Measurements from ENCODE around the gene PPP2R5C.

PPP2R5C gene

DNA sequence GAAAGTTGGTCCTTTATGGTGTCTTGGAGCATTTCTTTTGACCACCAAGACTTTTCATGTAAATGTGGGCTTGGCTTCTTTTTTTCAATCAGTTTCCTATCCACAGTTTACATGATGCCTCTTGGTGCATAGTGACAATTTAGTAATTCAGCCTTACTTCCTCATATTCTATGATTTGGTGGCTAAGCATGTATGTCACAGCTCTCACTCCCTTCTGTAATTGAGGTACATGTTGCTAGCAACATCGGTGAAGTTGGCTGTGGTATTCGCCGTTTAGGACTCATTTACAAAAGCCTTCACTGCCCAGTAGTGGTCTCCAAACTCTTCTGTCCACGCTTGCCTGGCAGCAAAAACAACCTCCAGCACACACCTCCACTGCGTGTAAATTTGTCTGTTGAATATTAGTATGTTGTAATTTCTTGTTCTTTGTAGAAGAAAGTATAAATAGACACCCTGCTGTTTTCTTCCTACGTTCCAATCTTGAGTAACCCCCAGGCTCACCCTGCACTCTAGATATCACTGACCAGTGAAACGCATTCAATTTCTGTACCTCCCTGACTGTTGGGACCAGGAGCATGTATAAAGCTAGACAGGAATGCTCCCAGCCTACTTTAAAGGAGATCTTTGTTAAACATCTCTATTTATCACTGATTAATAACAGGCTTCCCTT lies 90.4 kb downstream of the PPP2R5C start:
- CTCF ChIA-PET: interaction anchor here (0.9 to 2.9 kb wide), 2 partner anchors 81 kb away, joined by 3 to 8 read pairs; no protein-coding TSS in a partner anchor
- TF ChIP-seq, protein P1, sequence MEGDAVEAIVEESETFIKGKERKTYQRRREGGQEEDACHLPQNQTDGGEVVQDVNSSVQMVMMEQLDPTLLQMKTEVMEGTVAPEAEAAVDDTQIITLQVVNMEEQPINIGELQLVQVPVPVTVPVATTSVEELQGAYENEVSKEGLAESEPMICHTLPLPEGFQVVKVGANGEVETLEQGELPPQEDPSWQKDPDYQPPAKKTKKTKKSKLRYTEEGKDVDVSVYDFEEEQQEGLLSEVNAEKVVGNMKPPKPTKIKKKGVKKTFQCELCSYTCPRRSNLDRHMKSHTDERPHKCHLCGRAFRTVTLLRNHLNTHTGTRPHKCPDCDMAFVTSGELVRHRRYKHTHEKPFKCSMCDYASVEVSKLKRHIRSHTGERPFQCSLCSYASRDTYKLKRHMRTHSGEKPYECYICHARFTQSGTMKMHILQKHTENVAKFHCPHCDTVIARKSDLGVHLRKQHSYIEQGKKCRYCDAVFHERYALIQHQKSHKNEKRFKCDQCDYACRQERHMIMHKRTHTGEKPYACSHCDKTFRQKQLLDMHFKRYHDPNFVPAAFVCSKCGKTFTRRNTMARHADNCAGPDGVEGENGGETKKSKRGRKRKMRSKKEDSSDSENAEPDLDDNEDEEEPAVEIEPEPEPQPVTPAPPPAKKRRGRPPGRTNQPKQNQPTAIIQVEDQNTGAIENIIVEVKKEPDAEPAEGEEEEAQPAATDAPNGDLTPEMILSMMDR (IDR thresholded peaks at IDR 0.05; ENCODE audit: control extremely low read depth, extremely low read depth, low read depth, missing control alignments): no peak
- POLR2A ChIA-PET: no interaction called here
- DNase-seq (ENCODE audit: extremely low spot score): no peak

DNA sequence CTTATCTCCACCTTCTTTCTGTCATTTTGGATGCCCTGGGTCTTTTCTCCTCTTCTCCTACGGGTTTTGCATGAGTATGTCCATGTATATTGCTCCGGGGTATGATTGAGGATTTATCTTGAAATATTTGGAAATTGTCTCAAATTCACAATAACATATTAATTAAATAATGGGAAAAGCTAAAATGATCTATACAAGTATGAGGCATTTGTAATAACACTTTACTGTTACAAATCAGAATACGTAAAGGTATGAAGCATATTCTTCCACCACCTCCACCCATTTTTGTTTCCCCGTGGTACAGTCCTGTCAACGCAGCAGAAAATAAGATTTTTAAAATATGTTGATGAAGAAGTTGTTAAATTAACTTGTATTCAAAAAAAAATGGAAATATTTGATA lies 91.3 kb downstream of the PPP2R5C start:
- ChIA-PET CTCF (interaction anchor here (1.3 to 2.4 kb wide), 3 partner anchors 9 to 62 kb away, joined by 3 to 14 read pairs (median 9); no protein-coding TSS in a partner anchor), POLR2A (no interaction called here)
- DNase-seq (ENCODE audit: extremely low spot score): no peak
- TF ChIP-seq, protein P1 (IDR thresholded peaks at IDR 0.05; ENCODE audit: control extremely low read depth, extremely low read depth, low read depth, missing control alignments): no peak

DNA sequence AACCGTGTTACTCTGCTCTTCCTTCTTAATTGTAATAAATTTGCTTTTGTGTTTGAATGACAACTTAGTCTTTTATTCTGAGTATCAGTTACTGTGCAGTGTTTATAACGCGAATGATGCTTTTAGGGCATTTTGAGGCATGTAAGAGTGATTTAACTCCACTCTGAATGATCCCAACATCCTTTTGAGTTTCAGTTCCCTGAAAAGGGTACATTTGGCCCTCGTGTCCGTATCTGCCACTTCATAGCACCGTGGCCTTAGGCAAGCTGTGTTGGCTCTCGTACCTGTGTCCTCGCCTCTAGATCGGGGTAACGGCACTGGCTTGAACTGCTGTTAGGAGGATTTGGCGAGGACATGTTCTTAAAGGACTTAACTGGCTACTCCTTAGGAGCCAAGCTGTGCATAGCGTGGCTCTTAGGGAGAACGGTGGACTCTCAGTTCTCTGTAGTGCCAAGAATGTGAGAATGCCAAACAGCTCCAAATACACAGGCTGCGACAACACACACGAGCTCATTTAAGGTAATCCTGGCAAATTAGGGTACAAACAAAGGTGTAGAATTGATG lies 92.0 kb downstream of the PPP2R5C start:
- ChIA-PET POLR2A (no interaction called here), CTCF (interaction anchor here (1.0 to 2.4 kb wide), 4 partner anchors 9 to 63 kb away, joined by 3 to 14 read pairs (median 6); no protein-coding TSS in a partner anchor)
- TF ChIP-seq, protein P1 (IDR thresholded peaks at IDR 0.05; ENCODE audit: control extremely low read depth, extremely low read depth, low read depth, missing control alignments): no peak
- DNase-seq (ENCODE audit: extremely low spot score): no peak

DNA sequence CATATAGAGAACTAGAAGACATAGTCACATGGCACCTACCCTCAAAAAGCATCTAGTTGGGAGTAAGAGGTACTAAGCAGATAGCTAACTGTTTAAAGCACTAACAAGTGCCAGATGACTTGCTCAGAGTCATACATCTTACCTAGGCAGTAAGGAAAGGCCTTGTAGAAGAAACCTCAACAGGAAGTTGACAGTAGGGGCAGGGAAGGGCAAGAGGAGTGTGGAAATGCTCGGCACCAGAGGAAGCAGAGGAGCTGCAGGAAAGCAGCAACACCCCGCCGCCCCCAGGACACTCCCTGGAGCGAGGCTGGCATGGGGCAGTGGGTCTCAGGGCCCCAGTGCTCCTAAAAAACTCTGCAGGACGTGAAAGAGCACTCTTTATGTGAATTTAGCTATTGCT lies 92.9 kb downstream of the PPP2R5C start:
- ChIA-PET CTCF (interaction anchor here (1.0 to 2.4 kb wide), 3 partner anchors 10 to 17 kb away, joined by 3 to 14 read pairs (median 9); no protein-coding TSS in a partner anchor), POLR2A (no interaction called here)
- DNase-seq (ENCODE audit: extremely low spot score): no peak
- TF ChIP-seq, protein P1 (IDR thresholded peaks at IDR 0.05; ENCODE audit: control extremely low read depth, extremely low read depth, low read depth, missing control alignments): no peak

DNA sequence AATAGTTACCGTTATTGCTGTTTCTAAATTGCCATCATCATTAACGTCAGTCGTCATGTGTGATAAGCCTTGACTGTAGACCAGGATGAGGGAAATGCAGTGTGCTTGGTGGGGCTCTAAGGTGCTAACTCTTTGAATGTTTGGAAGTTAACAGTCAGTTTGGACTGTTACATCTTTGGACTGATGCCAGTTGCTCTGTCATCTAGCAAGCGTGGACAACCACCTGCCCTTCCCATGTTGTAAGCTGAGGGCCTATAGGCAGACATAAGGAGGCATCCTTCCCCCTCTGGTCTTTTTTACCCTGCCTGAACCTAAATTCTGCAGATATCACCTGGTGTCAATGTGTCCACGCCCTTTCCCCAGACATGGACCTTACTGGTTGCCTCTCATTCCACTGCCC lies 94.4 kb downstream of the PPP2R5C start:
- DNase-seq (ENCODE audit: extremely low spot score): no peak
- POLR2A ChIA-PET: no interaction called here
- TF ChIP-seq, protein P1 (IDR thresholded peaks at IDR 0.05; ENCODE audit: control extremely low read depth, extremely low read depth, low read depth, missing control alignments): no peak
- CTCF ChIA-PET: interaction anchor here (2.4 to 3.0 kb wide), 2 partner anchors 12 kb away, joined by 11 read pairs; no protein-coding TSS in a partner anchor

DNA sequence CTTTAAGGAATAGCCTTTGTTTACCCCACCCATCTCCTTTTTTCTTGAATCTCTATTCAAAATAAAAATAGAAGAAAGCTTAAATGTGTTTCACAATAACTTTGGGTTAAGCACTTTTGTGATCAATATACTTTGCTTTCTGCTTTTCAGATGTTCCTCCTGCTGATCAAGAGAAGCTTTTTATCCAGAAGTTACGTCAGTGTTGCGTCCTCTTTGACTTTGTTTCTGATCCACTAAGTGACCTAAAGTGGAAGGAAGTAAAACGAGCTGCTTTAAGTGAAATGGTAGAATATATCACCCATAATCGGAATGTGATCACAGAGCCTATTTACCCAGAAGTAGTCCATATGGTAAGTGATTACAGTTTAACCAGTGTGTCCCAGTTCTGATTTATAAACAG lies 95.0 kb downstream of the PPP2R5C start:
- DNase-seq (ENCODE audit: extremely low spot score): no peak
- ChIA-PET POLR2A (no interaction called here), CTCF (interaction anchor here (2.4 to 3.0 kb wide), 2 partner anchors 12 kb away, joined by 11 read pairs; no protein-coding TSS in a partner anchor)
- TF ChIP-seq, protein P1 (IDR thresholded peaks at IDR 0.05; ENCODE audit: control extremely low read depth, extremely low read depth, low read depth, missing control alignments): no peak

All from GM10248 (cell line).